ENCODE results near the gene ADGRG7. TPM values are rescaled to one million over a fixed set of nuclear protein-coding genes. Genes with fewer than 3 reads are reported as not detected.
A peak's percentile ranks its signal among the peaks of the same experiment; 100 is the strongest.

ADGRG7 gene
- total and polyA plus RNA-seq, 2 donors from 2014 or later = not detected

DNA sequence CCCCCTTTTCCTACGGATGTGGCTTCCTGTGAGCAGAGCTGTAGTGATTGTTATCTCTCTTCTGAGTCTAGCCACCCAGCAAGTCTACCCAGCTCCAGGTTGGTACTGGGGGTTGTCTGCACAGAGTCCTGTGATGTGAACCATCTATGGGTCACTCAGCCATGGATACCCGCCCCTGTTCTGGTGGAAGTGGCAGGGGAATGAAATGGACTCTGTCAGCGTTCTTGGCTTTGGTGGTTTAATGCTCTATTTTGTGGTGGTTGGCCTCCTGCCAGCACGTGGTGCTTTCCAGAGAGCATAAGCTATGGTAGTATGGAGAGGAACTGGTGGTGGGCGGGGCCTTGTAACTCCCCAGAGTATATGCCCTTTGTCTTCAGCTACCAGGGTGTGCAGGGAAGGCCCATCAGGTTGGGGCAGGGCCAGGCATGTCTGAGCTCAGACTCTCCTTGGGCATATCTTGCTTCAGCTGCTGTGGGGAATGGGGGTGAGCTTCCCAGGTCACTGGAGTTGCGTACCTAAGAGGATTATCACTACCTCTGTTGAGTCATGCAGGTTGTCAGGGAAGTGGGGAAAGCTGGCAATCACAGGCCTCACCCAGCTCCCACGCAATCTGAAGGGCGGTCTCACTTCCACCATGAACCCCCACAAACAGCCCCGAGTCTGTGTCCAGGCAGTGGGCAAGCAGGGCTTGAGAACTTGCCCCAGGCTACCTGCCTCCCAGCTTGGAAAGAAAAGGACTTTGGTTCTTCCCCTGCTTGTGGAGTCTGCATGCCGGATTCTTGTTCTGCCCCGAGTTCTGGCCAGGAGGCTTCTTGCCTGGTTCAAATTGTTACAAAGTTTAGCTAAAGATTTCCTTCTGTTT lies 9.0 kb upstream of the ADGRG7 start:
- no peak overlapping the region for H3K9ac ChIP-seq (ENCODE audit: low read length in 3 of 3)
- DNase-seq = peak in 1 of 5 donors; percentile 41
- TF ChIP-seq, protein P1, sequence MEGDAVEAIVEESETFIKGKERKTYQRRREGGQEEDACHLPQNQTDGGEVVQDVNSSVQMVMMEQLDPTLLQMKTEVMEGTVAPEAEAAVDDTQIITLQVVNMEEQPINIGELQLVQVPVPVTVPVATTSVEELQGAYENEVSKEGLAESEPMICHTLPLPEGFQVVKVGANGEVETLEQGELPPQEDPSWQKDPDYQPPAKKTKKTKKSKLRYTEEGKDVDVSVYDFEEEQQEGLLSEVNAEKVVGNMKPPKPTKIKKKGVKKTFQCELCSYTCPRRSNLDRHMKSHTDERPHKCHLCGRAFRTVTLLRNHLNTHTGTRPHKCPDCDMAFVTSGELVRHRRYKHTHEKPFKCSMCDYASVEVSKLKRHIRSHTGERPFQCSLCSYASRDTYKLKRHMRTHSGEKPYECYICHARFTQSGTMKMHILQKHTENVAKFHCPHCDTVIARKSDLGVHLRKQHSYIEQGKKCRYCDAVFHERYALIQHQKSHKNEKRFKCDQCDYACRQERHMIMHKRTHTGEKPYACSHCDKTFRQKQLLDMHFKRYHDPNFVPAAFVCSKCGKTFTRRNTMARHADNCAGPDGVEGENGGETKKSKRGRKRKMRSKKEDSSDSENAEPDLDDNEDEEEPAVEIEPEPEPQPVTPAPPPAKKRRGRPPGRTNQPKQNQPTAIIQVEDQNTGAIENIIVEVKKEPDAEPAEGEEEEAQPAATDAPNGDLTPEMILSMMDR (IDR thresholded peaks at IDR 0.05; ENCODE audit: borderline replicate concordance, extremely low read depth, insufficient read depth) = no peak

DNA sequence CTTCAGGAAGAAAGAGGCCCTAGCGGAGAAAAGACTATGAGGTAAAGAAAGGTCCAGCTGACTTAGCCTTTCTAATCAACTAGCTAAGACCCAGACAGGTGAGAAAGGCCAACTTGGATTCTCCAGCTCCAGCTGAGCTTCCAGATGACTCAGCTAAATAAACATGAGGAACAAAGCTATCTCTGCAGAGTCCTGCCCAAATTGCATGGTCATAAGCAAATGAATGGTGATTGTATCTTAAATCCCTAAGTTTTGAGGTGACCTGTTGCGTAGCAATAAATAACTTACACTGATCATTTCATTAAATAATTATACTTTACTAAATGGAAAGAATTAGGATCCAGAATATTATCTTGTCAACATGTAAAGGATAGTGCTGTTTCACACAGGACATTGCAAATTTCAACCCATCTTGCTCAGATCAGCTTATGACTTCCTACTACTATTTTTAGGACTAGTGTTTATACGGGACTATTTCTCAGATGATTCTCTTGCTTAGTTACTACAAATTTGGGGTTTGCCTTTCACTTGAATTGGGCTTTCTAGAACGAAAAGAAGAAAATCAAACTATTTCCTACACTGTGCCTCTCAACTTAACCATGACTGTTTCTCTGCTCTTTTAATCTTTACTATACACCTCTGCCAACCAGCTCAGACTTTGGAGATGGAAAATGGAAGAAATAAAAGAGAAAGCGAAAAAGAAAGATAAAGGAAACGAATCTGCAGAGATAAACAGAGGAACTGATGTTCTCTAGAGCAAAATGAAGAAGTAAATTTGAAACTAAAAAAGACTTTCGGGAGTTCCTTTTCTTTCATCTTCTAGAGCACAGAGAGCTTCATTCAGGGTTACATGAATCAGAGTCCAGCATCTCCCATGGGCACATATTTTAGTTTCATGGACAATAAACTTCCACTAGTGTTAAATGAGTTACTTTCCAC lies 6.6 kb upstream of the ADGRG7 start:
- Histone ChIP-seq H3K9ac (ENCODE audit: low read length in 3 of 3) (no peak overlapping the region), H3K9me3 (ENCODE audit: control insufficient read depth in 2 of 3, insufficient read depth in 1 of 3, low read length in 3 of 3) (no peaks in the 10 kb centered on the region), H3K36me3 (ENCODE audit: control insufficient read depth in 2 of 3, insufficient read depth in 3 of 3, low read length in 3 of 3) (no peaks in the 10 kb centered on the region), H3K27me3 (ENCODE audit: control insufficient read depth, insufficient read depth, low read length) (no peaks in the 10 kb centered on the region), H3K4me3 (ENCODE audit: low read length in 3 of 3) (no peak overlapping the region), H3K4me1 (ENCODE audit: control insufficient read depth in 2 of 3, insufficient read depth in 2 of 3, low read depth in 1 of 3, low read length in 3 of 3) (peaks cover 0 to 2% (median 0%) of the 10 kb centered on the region in 3 donors), H3K27ac (ENCODE audit: low read depth in 2 of 2, low read length in 2 of 2) (no peak overlapping the region)
- FAIRE-seq (no peak), DNase-seq (no peak)
- TF ChIP-seq, protein P1 (IDR thresholded peaks at IDR 0.05; ENCODE audit: borderline replicate concordance, extremely low read depth, insufficient read depth) = no peak
- intact Hi-C loops (cut with DNase I) = no loop called here

More for the DNA sequence above, 9.0 kb upstream of the ADGRG7 start:
- Histone ChIP-seq H3K4me3 (ENCODE audit: low read length in 3 of 3) (no peak overlapping the region), H3K27me3 (ENCODE audit: control insufficient read depth, insufficient read depth, low read length) (no peaks in the 10 kb centered on the region), H3K36me3 (ENCODE audit: control insufficient read depth in 2 of 3, insufficient read depth in 3 of 3, low read length in 3 of 3) (no peaks in the 10 kb centered on the region), H3K9me3 (ENCODE audit: control insufficient read depth in 2 of 3, insufficient read depth in 1 of 3, low read length in 3 of 3) (no peaks in the 10 kb centered on the region), H3K27ac (ENCODE audit: low read depth in 2 of 2, low read length in 2 of 2) (no peak overlapping the region), H3K4me1 (ENCODE audit: control insufficient read depth in 2 of 3, insufficient read depth in 2 of 3, low read depth in 1 of 3, low read length in 3 of 3) (peaks cover 0 to 2% (median 0%) of the 10 kb centered on the region in 3 donors)
- no peak for FAIRE-seq
- intact Hi-C loops (cut with DNase I) = no loop called here

DNA sequence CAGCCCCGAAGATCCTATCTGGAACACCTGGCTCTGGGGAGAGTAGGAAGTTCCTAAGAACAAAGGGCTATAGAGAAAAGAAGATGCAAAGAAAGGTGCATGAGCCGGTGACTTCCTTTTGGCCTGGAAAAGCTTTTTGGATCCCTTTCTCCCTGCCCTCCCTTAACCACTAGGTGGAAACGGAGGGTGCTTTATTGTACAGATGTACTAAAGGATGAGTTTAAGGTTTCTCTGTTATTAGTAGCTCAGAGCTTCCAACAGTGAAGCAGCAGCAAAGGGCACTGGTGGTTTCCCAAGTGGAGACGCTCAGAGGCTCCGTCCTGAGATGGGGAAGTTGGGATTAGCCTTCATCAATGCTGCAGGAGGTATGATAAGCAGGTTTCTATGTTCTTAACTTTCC lies 5.9 kb upstream of the ADGRG7 start:
- H3K4me3 ChIP-seq (ENCODE audit: low read length in 3 of 3) = no peak overlapping the region
- H3K4me1 ChIP-seq (ENCODE audit: control insufficient read depth in 2 of 3, insufficient read depth in 2 of 3, low read depth in 1 of 3, low read length in 3 of 3) = peaks cover 0 to 2% (median 0%) of the 10 kb centered on the region in 3 donors
- H3K9ac ChIP-seq (ENCODE audit: low read length in 3 of 3) = no peak overlapping the region
- no peak overlapping the region for H3K27ac ChIP-seq (ENCODE audit: low read depth in 2 of 2, low read length in 2 of 2)
- no peaks in the 10 kb centered on the region for H3K36me3 ChIP-seq (ENCODE audit: control insufficient read depth in 2 of 3, insufficient read depth in 3 of 3, low read length in 3 of 3)
- H3K27me3 ChIP-seq (ENCODE audit: control insufficient read depth, insufficient read depth, low read length) = no peaks in the 10 kb centered on the region
- intact Hi-C loops (cut with DNase I) = no loop called here
- DNase-seq (peak in 2 of 5 donors; percentile 30 to 44), FAIRE-seq (no peak)
- H3K9me3 ChIP-seq (ENCODE audit: control insufficient read depth in 2 of 3, insufficient read depth in 1 of 3, low read length in 3 of 3) = no peaks in the 10 kb centered on the region
- TF ChIP-seq, protein P1 (IDR thresholded peaks at IDR 0.05; ENCODE audit: borderline replicate concordance, extremely low read depth, insufficient read depth) = peak; percentile 7
